Spleen (tissue), 7 donors: Measurements from ENCODE around the gene DAP3.
"Not testable (repeated sequence)": the region's sequence is repeated elsewhere in the genome, so short reads cannot be mapped to it uniquely, and the experiment has no call there.

ENCODE experiments used
- CTCF ChIP-seq, 11 experiments: fragments of 200-600 bp in 7 of 11; fragments of 450-650 bp in 4 of 11; sonication (generic) in 4 of 11; IDR thresholded peaks in 8 of 11; conservative IDR thresholded peaks in 3 of 11; 1 replicate in 7 of 11; 2 replicates in 4 of 11; pipeline versions ENCODE4 v1.4.0 to v1.8.0; 2016 to 2021; ENCODE audit warnings: antibody characterized with exemption in 11 of 11, inconsistent platforms in 4 of 11, mild to moderate bottlenecking in 1 of 11
- POLR2A ChIP-seq, 3 donors: fragments of 450-650 bp; IDR thresholded peaks; one replicate each; pipeline ENCODE4 v1.5.1; 2017; ENCODE audit warnings: antibody characterized with exemption in 3 of 3, mild to moderate bottlenecking in 1 of 3
- POLR2AphosphoS5 ChIP-seq, 3 donors: sonication (generic); formaldehyde crosslinking; IDR thresholded peaks; one replicate each; pipeline ENCODE4 v1.5.1; 2017; ENCODE audit warnings: antibody characterized with exemption in 3 of 3
- donor health status: DM: no; HTN: no; CAD: no; lungs with moderate emphysema.
- donor health status: DM: no; HTN: no; CAD: no.
- donor health status: DM: no; HTN: no; CAD: no.

GRCh38 chr1:155767399-155767989 lies 78.6 kb downstream of the DAP3 start:
- not testable (repeated sequence) for TF ChIP-seq CTCF (IDR thresholded peaks at IDR 0.05 in 8 of 11, conservative IDR thresholded peaks at IDR 0.05 in 3 of 11); POLR2A (IDR thresholded peaks at IDR 0.05); POLR2AphosphoS5 (IDR thresholded peaks at IDR 0.05)
